Effector memory CD8-positive, alpha-beta T cell (primary cell): ENCODE data around the gene SGPP1.
"Not testable (repeated sequence)": the region's sequence is repeated elsewhere in the genome, so short reads cannot be mapped to it uniquely, and the experiment has no call there.

Source experiments
- ATAC-seq: fragments of 150-1000 bp; cut with Tn5 transposase; replicated peaks from 2 replicates; pipeline ENCODE4 v1.10.0; 2021; ENCODE audit warnings: mild to moderate bottlenecking, moderate library complexity
- DNase-seq, 3 experiments: peaks; one replicate each; pipeline ENCODE4 v3.0.0; 2021
- H3K27ac Mint-ChIP-seq, 2 donors: one replicate each; pipeline ENCODE4 v1.8.0; 2022; ENCODE audit warnings: mild to moderate bottlenecking in 2 of 2, mixed read lengths in 2 of 2, moderate library complexity in 2 of 2
- H3K27me3 Mint-ChIP-seq, 2 donors: one replicate each; pipeline ENCODE4 v1.8.0; 2022; ENCODE audit warnings: mixed read lengths in 2 of 2
- H3K36me3 Mint-ChIP-seq: one replicate; pipeline ENCODE4 v1.8.0; 2022; ENCODE audit warnings: mild to moderate bottlenecking, moderate library complexity, mixed read lengths; ENCODE audit not compliant: insufficient read depth
- H3K4me1 Mint-ChIP-seq, 2 donors: one replicate each; pipeline ENCODE4 v1.8.0; 2022; ENCODE audit warnings: low read depth in 2 of 2, mixed read lengths in 2 of 2
- H3K4me3 Mint-ChIP-seq, 2 donors: one replicate each; pipeline ENCODE4 v1.8.0; 2022; ENCODE audit warnings: mild to moderate bottlenecking in 2 of 2, mixed read lengths in 2 of 2, moderate library complexity in 2 of 2
- H3K9me3 Mint-ChIP-seq, 2 donors: one replicate each; pipeline ENCODE4 v1.8.0; 2022; ENCODE audit warnings: mixed read lengths in 2 of 2

The SGPP1 gene

GRCh38 chr14:63712123-63712522 lies 15.7 kb downstream of the SGPP1 start:
- DNase-seq (no peak), ATAC-seq (peak; percentile 42)
- Mint-ChIP-seq H3K9me3 (no peaks in the 10 kb centered on the region), H3K27ac (no peak overlapping the region), H3K27me3 (no peaks in the 10 kb centered on the region), H3K4me3 (peak overlapping the region; percentile 52 to 68), H3K4me1 (peaks cover 15 to 21% of the 10 kb centered on the region in 2 donors), H3K36me3 (peaks cover 4% of the 10 kb centered on the region)

GRCh38 chr14:63710497-63710896 lies 17.4 kb downstream of the SGPP1 start:
- H3K4me1 Mint-ChIP-seq = peaks cover 13 to 32% of the 10 kb centered on the region in 2 donors
- H3K4me3 Mint-ChIP-seq = no peak overlapping the region
- no peak for ATAC-seq

DNA sequence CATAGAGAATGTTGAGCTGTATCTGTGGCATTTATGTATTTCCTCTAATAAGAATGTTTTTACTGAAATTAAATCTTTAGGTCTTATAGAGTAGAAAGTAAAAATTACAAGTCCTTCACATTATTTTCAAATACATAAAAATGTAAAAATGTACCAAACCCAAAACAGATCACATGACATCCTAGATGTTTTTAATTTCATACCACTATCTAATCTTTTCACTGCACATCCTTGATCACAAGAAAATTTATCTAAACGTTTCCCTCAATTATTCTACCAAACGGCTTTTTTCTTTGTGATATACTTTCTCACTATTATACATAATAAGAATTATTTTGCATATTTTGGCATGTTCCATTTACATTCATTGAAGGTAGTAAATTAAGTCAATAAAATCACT lies 18.3 kb downstream of the SGPP1 start:
- no peak overlapping the region for H3K4me3 Mint-ChIP-seq
- H3K27me3 Mint-ChIP-seq = no peaks in the 10 kb centered on the region
- ATAC-seq (no peak), DNase-seq (no peak)
- H3K36me3 Mint-ChIP-seq = no peaks in the 10 kb centered on the region
- H3K4me1 Mint-ChIP-seq = peaks cover 13 to 37% of the 10 kb centered on the region in 2 donors
- no peaks in the 10 kb centered on the region for H3K9me3 Mint-ChIP-seq
- H3K27ac Mint-ChIP-seq = no peak overlapping the region

More at GRCh38 chr14:63710497-63710896, 17.4 kb downstream of the SGPP1 start:
- Mint-ChIP-seq H3K27ac (peak overlapping the region in 1 of 2 donors; percentile 51), H3K9me3 (no peaks in the 10 kb centered on the region), H3K27me3 (no peaks in the 10 kb centered on the region), H3K36me3 (no peaks in the 10 kb centered on the region)
- no peak for DNase-seq

DNA sequence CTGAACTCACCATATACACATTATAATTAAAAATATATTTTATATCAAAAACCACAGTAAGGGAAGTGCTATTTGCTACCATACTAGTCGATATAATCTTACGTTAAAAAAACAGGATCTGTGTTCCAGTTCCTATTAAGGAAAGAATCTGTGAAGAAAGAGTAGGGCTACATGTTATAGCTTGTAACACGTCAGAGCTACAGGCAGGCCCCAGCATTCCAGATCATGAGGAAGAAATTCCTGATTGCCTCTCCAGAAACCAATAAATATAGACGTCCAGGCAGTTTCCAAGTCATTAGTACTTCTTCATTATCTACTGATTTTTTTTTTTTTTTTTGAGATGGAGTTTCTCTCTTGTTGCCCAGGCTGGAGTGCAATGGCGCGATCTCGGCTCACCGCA lies 20.6 kb downstream of the SGPP1 start:
- DNase-seq (no peak), ATAC-seq (no peak)
- peaks cover 2 to 23% of the 10 kb centered on the region in 2 donors for H3K4me1 Mint-ChIP-seq
- H3K27me3 Mint-ChIP-seq = no peaks in the 10 kb centered on the region
- peaks cover 4% of the 10 kb centered on the region for H3K36me3 Mint-ChIP-seq
- no peaks in the 10 kb centered on the region for H3K9me3 Mint-ChIP-seq
- H3K4me3 Mint-ChIP-seq = no peak overlapping the region
- peak overlapping the region in 1 of 2 donors; percentile 52 for H3K27ac Mint-ChIP-seq

- H3K4me1 Mint-ChIP-seq = peaks cover 1 to 21% of the 10 kb centered on the region in 2 donors
- H3K4me3 Mint-ChIP-seq = no peak overlapping the region
- peak overlapping the region; percentile 23 to 46 for H3K27ac Mint-ChIP-seq
- H3K27me3 Mint-ChIP-seq = no peaks in the 10 kb centered on the region
- DNase-seq (no peak), ATAC-seq (no peak)
- H3K36me3 Mint-ChIP-seq = peaks cover 8% of the 10 kb centered on the region
- H3K9me3 Mint-ChIP-seq = no peaks in the 10 kb centered on the region
Observed at GRCh38 chr14:63705561-63706070, 22.2 kb downstream of the SGPP1 start.

DNA sequence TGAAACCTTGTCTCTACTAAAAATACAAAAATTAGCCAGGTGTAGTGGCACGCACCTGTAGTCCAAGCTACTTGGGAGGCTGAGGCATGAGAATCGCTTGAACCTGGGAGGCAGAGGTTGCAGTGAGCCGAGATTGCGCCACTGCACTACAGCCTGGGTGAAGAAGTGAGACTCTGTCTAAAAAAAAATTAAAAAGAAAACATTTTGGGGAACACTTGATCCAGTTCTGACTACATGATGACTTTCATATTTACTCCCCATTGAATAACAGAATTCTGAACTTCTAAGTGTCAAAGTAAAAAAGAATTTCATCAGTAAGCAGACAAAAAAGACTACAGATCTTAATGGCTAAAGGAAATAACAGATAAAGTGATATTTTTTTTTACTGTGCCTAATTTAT lies 25.3 kb downstream of the SGPP1 start:
- not testable (repeated sequence) for H3K36me3 Mint-ChIP-seq, H3K27me3 Mint-ChIP-seq, H3K4me3 Mint-ChIP-seq, DNase-seq, H3K27ac Mint-ChIP-seq, H3K9me3 Mint-ChIP-seq, ATAC-seq
- H3K4me1 Mint-ChIP-seq = peaks cover 7 to 21% of the 10 kb centered on the region in 2 donors

- no peak for DNase-seq
- Mint-ChIP-seq H3K27ac (no peak overlapping the region), H3K4me1 (peaks cover 8 to 21% of the 10 kb centered on the region in 2 donors)
Observed at GRCh38 chr14:63701606-63702299, 26.1 kb downstream of the SGPP1 start.

GRCh38 chr14:63692310-63693020 lies 35.4 kb downstream of the SGPP1 start:
- no peak for ATAC-seq
- Mint-ChIP-seq H3K4me1 (peaks cover 0 to 3% of the 10 kb centered on the region in 2 donors), H3K4me3 (no peak overlapping the region), H3K27me3 (no peaks in the 10 kb centered on the region), H3K9me3 (no peaks in the 10 kb centered on the region), H3K27ac (no peak overlapping the region), H3K36me3 (peaks cover 6% of the 10 kb centered on the region)
- no peak for DNase-seq

More at GRCh38 chr14:63701606-63702299, 26.1 kb downstream of the SGPP1 start:
- Mint-ChIP-seq H3K36me3 (peaks cover 8% of the 10 kb centered on the region), H3K27me3 (no peaks in the 10 kb centered on the region), H3K4me3 (no peak overlapping the region), H3K9me3 (no peaks in the 10 kb centered on the region)
- ATAC-seq = no peak

DNA sequence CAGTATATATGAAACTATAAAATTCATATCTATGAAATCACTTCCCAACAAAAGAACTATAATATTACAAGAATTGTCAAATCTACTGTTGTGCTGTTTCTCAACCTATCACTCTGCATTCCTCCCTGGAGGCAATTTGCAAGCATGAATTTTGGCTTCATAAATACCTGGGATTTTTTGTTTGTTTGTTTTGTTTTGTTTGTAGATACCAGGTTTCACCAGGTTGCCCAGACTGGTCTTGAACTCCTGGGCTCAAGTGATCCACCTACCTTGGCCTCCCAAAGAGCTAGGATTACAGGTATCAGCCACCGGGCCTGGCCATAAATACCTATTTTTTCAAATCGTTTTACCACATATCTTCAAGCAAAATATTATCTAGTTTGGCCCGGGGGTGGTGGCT lies 38.7 kb downstream of the SGPP1 start:
- Mint-ChIP-seq H3K36me3 (no peaks in the 10 kb centered on the region), H3K9me3 (no peaks in the 10 kb centered on the region), H3K4me3 (no peak overlapping the region), H3K4me1 (no peaks in the 10 kb centered on the region), H3K27ac (no peak overlapping the region), H3K27me3 (no peaks in the 10 kb centered on the region)
- DNase-seq = no peak
- ATAC-seq = no peak

DNA sequence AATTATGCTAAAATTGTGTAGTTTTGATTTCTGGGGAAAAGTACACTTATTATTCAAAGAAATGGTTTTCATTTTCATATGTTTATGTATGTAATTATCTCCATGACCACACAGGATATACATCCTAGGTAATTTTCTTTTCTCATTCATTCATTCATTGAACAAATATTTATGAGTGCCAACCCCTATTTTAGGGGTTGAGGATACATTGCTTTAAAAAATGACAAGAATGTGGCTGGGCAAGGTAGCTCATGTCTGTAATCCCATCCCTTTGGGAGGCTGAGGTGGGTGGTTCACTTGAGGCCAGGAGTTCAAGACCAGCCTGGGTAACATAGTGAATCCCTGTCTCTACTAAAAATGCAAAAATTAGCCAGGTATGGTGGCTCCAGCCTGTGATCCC lies 40.9 kb downstream of the SGPP1 start:
- Mint-ChIP-seq H3K9me3 (no peaks in the 10 kb centered on the region), H3K4me1 (peaks cover 0 to under 1% of the 10 kb centered on the region in 2 donors), H3K36me3 (no peaks in the 10 kb centered on the region), H3K27ac (no peak overlapping the region), H3K27me3 (no peaks in the 10 kb centered on the region), H3K4me3 (no peak overlapping the region)
- DNase-seq (no peak), ATAC-seq (no peak)

- Mint-ChIP-seq H3K9me3 (no peaks in the 10 kb centered on the region), H3K4me3 (no peak overlapping the region), H3K27me3 (no peaks in the 10 kb centered on the region), H3K27ac (no peak overlapping the region), H3K4me1 (peaks cover 0 to 2% of the 10 kb centered on the region in 2 donors), H3K36me3 (no peaks in the 10 kb centered on the region)
- ATAC-seq (no peak), DNase-seq (no peak)
Observed at GRCh38 chr14:63685401-63685800, 42.5 kb downstream of the SGPP1 start.

DNA sequence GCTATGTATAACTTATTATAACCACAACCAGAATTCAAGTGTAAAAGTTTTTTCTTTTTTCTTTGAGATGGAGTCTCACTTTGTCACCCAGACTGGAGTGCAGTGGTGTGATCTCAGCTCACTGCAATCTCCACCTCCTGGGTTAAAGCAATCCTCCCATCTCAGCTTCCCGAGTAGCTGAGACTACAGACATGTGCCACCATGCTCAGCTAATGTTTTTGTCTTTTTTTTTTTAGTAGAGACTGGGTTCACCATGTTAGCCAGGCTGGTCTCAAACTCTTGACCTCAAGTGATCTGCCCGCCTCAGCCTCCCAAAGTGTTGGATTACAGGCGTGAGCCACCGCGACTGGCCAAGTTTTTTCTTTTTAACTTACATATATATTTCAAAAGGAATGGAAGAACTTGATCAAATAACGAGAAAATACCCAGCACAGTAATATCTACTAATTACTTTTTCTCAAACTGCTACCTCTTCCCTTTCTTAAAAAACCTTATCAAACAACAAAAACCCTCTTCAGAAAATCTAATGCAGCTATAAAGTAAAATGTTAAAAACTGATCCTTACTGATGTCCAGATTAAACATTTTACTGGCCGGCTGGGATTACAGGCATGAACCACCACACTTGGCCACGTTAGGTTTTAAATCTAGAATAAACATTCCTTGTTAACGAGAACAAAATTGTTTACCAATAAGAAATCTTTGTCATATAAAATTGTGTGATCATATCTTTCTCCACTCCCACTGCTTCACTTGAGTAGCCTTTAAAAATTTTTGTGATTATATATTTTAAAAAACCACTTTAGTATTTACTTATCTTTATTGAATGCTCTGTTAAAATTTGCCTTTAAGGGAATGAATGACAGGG lies 44.9 kb downstream of the SGPP1 start:
- H3K27me3 Mint-ChIP-seq = no peaks in the 10 kb centered on the region
- H3K4me1 Mint-ChIP-seq = peaks cover 0 to 2% of the 10 kb centered on the region in 2 donors
- no peak overlapping the region for H3K4me3 Mint-ChIP-seq

GRCh38 chr14:63678536-63678935 lies 49.3 kb downstream of the SGPP1 start:
- ATAC-seq (no peak), DNase-seq (no peak)
- Mint-ChIP-seq H3K36me3 (peaks cover 5% of the 10 kb centered on the region), H3K27me3 (no peaks in the 10 kb centered on the region), H3K4me3 (no peak overlapping the region), H3K9me3 (no peaks in the 10 kb centered on the region), H3K4me1 (peaks cover 0 to 2% of the 10 kb centered on the region in 2 donors), H3K27ac (no peak overlapping the region)

More for the DNA sequence above, 44.9 kb downstream of the SGPP1 start:
- DNase-seq (no peak), ATAC-seq (no peak)
- no peaks in the 10 kb centered on the region for H3K9me3 Mint-ChIP-seq
- no peak overlapping the region for H3K27ac Mint-ChIP-seq
- H3K36me3 Mint-ChIP-seq = no peaks in the 10 kb centered on the region
